ENCODE measurements around the gene ZNF516.

The ZNF516 gene

DNA sequence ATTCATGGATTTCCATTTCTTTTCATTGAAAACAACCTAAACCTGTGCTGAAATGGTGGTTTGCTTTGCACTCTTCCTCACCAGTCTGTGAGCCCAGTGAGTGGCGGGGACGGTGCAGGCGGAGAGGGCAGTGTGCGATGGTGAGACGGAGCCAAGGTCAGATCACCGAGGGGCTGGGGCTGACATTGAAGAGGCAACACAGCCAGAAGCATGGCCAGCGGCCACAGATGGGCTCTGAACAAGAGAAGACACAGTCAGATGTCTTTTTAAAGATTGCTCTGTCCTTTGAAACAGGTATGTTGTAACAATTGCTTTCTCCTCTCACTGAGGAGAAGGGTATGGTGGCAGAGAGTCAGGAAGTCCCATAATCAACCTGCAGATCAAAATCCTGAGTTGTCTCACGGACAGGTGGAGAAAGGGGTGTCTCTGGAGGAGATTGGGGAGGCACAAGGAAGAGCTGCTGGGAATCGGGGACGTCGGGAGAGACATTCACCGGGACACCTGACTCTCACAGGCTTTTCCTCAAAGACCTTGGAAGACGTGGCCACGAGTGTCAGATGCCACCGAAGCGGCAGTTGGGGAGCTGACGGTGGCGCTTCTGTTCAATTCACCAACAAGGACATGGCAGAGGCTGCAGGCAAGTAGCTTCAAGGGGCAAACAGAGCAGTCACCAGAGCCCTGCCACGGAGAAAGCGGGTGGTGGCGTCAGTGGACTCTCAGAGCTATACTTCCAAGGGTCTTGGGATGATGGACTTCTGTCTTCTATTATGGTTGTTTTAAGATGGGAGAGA, 12.1 kb upstream of the ZNF516 start:
- no peak overlapping the region for H3K4me3 ChIP-seq (ENCODE audit: low read depth, low read length)
- DNase-seq, result no peak
- no peaks in the 10 kb centered on the region for H3K36me3 ChIP-seq (replicated peaks)
- TF ChIP-seq, protein P1, sequence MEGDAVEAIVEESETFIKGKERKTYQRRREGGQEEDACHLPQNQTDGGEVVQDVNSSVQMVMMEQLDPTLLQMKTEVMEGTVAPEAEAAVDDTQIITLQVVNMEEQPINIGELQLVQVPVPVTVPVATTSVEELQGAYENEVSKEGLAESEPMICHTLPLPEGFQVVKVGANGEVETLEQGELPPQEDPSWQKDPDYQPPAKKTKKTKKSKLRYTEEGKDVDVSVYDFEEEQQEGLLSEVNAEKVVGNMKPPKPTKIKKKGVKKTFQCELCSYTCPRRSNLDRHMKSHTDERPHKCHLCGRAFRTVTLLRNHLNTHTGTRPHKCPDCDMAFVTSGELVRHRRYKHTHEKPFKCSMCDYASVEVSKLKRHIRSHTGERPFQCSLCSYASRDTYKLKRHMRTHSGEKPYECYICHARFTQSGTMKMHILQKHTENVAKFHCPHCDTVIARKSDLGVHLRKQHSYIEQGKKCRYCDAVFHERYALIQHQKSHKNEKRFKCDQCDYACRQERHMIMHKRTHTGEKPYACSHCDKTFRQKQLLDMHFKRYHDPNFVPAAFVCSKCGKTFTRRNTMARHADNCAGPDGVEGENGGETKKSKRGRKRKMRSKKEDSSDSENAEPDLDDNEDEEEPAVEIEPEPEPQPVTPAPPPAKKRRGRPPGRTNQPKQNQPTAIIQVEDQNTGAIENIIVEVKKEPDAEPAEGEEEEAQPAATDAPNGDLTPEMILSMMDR (IDR thresholded peaks at IDR 0.05; ENCODE audit: low read depth, low read length, missing control alignments), result no peak
- no peak overlapping the region for H3K27ac ChIP-seq
- in situ Hi-C loops (cut with HindIII; ENCODE audit: low pct_ligation_motif_present, low sequenced_read_pairs), result no loop called here
- no peaks in the 10 kb centered on the region for H3K27me3 ChIP-seq (replicated peaks)

- TF ChIP-seq, protein P1 (IDR thresholded peaks at IDR 0.05; ENCODE audit: low read depth, low read length, missing control alignments), result no peak
- H3K27me3 ChIP-seq (replicated peaks), result no peaks in the 10 kb centered on the region
- no peaks in the 10 kb centered on the region for H3K36me3 ChIP-seq (replicated peaks)
- no peak for DNase-seq
- no peak overlapping the region for H3K4me3 ChIP-seq (ENCODE audit: low read depth, low read length)
- H3K27ac ChIP-seq, result no peak overlapping the region
- in situ Hi-C loops (cut with HindIII; ENCODE audit: low pct_ligation_motif_present, low sequenced_read_pairs), result no loop called here
Observed at GRCh38 chr18:76506395-76506794, 11.4 kb upstream of the ZNF516 start.

- in situ Hi-C loops (cut with HindIII; ENCODE audit: low pct_ligation_motif_present, low sequenced_read_pairs), result no loop called here
- no peak for DNase-seq
- TF ChIP-seq, protein P1 (IDR thresholded peaks at IDR 0.05; ENCODE audit: low read depth, low read length, missing control alignments), result no peak
Observed at GRCh38 chr18:76505614-76506013, 10.6 kb upstream of the ZNF516 start.

GRCh38 chr18:76504749-76505148, 9.7 kb upstream of the ZNF516 start:
- DNase-seq, result no peak
- TF ChIP-seq, protein P1 (IDR thresholded peaks at IDR 0.05; ENCODE audit: low read depth, low read length, missing control alignments), result no peak
- no peaks in the 10 kb centered on the region for H3K27me3 ChIP-seq (replicated peaks)
- no peak overlapping the region for H3K27ac ChIP-seq
- no peaks in the 10 kb centered on the region for H3K36me3 ChIP-seq (replicated peaks)
- in situ Hi-C loops (cut with HindIII; ENCODE audit: low pct_ligation_motif_present, low sequenced_read_pairs), result no loop called here
- H3K4me3 ChIP-seq (ENCODE audit: low read depth, low read length), result no peak overlapping the region

More at GRCh38 chr18:76505614-76506013, 10.6 kb upstream of the ZNF516 start:
- Histone ChIP-seq H3K27ac (no peak overlapping the region), H3K4me3 (ENCODE audit: low read depth, low read length) (no peak overlapping the region), H3K27me3 (replicated peaks) (no peaks in the 10 kb centered on the region), H3K36me3 (replicated peaks) (no peaks in the 10 kb centered on the region)

GRCh38 chr18:76503649-76504386, 8.8 kb upstream of the ZNF516 start:
- TF ChIP-seq, protein P1 (IDR thresholded peaks at IDR 0.05; ENCODE audit: low read depth, low read length, missing control alignments), result no peak
- no peak overlapping the region for H3K4me3 ChIP-seq (ENCODE audit: low read depth, low read length)
- in situ Hi-C loops (cut with HindIII; ENCODE audit: low pct_ligation_motif_present, low sequenced_read_pairs), result no loop called here
- H3K27ac ChIP-seq, result no peak overlapping the region
- H3K36me3 ChIP-seq (replicated peaks), result no peaks in the 10 kb centered on the region
- no peaks in the 10 kb centered on the region for H3K27me3 ChIP-seq (replicated peaks)
- no peak for DNase-seq
